CD4-positive, alpha-beta T cell treated with Interleukin-12 subunit alpha and Interleukin-12 subunit beta, for 1 hour (primary cell): Measurements from ENCODE around the gene PYM1.
"Not testable (repeated sequence)": the region's sequence is repeated elsewhere in the genome, so short reads cannot be mapped to it uniquely, and the experiment has no call there.

Source experiments
- DNase-seq: peaks from one replicate; pipeline ENCODE4 v3.0.0-alpha.2; 2020

PYM1 gene

GRCh38 chr12:55908726-55909512 is 18.8 kb downstream of the PYM1 start:
- DNase-seq, result no peak

- no peak for DNase-seq
These were observed 21.6 kb downstream of the PYM1 start for GRCh38 chr12:55906056-55906455.

DNA sequence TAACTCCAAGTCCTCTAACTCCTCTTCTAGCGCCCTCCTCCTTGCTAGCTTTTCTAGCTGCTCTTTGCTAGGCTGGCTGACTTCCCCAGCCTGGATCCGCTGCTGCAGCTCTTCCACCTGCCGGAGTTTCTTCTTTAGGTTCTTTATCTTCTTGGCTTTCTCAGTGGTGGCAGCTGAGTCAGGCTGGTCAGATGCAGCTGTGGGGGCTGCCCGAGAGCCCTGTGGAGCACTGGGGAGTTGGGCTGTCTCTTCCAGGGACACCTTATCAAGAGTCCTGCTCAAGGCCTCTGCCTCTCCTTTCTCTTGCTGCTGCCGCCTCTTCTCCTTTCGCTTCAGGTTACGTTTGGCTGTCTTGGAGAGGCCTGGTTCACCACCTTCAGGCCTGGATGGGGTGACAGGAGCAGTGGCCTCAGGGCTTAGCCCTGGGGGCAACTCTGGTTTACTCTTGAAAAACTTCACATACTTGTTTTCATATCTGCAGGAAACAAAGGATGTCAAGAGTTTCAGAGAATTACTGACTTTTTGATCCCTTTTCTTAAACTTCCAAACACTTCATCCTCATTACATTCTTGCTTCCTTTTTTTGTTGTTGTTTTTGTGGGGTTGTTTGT is 25.7 kb downstream of the PYM1 start:
- no peak for DNase-seq

- DNase-seq, result no peak
These were observed 28.6 kb downstream of the PYM1 start for GRCh38 chr12:55899082-55899481.

DNA sequence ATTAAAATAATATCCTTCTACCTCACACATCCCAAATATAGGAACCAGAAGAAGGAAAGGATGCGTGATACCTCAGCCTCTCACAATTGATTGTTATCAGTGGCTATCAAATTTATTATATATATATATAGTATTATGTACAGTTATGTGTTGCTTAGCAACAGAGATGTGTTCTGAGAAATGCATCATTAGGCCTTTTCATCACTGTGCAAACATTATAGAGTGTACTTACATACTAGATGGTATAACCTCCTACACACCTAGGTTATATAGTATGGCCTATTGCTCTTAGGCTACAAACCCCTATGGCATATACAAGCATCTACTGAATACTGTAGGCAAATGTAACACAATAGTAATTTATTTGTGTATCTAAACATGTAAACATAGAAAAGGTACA is 34.0 kb downstream of the PYM1 start:
- DNase-seq, result no peak

DNA sequence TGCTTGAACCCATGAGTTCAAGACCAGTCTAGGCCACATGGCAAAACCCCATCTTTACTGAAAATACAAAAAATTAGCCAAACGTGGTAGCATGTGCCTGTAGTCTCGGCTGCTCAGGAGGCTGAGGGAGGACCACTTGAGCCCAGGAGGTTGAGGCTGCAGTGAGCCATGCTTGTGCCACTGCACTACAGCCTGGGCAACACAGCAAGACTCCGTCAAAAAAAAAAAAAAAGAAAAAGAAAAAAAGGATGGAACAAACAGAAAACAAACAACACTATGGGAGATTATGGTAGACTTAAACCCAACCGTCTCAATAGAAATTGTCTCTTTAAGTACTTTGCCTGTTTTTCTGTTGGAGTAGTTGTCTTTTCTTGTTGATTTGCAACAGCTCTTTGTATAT is 36.4 kb downstream of the PYM1 start:
- DNase-seq, result no peak

GRCh38 chr12:55885113-55885512 is 42.6 kb downstream of the PYM1 start:
- no peak for DNase-seq

- DNase-seq, result no peak
These were observed 49.9 kb downstream of the PYM1 start for GRCh38 chr12:55877824-55878223.

- no peak for DNase-seq
These were observed 51.8 kb downstream of the PYM1 start for GRCh38 chr12:55875704-55876467.

GRCh38 chr12:55874443-55874842 is 53.3 kb downstream of the PYM1 start:
- DNase-seq, result no peak

- not testable (repeated sequence) for DNase-seq
These were observed 61.2 kb downstream of the PYM1 start for GRCh38 chr12:55866454-55867004.

DNA sequence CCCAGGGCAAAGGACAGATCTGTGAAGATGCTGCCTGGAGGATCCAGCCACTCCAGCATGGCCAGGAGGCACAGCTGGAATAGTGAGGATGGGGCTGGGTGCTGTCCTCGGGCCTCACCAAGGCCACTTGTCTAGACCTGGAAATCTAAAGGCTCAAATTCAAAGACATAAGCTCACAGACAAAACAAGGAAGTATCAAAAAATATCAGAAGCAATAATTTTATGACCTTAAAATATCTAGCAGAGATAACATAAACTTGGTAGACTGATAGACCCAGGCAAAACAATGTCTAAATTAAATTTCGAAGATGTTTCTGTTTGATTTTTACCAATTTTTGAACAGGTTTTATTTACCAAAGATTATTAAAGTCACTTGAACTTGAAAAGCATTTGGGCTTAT is 62.4 kb downstream of the PYM1 start:
- DNase-seq, result no peak

DNA sequence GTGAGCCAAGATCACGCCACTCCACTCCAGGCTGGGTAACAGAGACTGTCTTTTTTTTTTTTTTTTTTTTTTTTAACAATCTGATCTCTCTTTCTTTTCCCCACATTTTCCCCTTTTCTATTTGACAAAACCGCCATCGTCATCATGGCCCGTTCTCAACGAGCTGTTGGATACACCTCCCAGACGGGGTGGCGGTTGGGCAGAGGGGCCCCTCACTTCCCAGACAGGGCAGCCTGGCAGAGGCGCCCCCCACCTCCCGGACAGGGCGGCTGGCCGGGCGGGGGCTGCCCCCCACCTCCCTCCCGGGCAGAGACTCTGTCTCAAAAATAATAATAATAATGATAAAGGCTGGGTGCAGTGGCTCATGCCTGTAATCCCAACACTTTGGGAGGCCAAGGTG is 64.8 kb downstream of the PYM1 start:
- not testable (repeated sequence) for DNase-seq

- DNase-seq, result no peak
These were observed 65.4 kb downstream of the PYM1 start for GRCh38 chr12:55862286-55862685.

DNA sequence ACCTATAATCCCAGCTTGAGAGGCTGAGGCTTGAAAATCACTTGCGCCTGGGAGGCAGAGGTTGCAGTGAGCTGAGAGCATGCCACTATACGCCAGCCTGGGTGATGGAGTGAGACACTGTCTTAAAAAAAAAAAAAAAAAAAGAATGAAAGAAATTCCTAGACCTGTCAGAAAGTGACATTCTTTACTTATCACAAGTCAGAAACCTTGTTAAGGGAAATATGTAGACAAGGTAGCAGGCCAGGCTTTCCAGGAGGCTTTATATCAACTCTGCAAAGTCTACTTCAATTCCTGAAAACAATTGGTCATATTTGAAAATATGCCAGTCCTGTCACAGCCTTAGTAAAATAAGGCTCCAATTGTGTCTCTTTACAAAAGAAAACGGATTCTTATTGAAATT is 65.8 kb downstream of the PYM1 start:
- DNase-seq, result no peak

GRCh38 chr12:55861396-55861795 is 66.3 kb downstream of the PYM1 start:
- no peak for DNase-seq

DNA sequence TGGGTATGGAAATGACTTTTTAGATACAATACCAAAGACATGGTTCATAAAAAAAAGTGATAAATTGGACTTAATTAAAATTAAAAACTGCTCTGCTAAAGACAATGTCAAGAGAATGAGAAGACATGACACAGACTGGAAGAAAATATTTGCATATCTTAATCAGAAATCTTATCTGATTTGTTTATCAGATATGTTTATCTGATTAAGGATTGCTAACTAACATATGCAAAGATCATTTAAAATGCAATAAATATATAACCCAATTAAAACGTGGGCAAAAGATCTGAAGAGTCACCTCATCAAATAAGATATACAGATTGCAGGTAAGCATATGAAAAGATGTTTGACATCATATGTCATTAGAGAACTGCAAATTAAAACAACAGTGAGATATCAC is 75.0 kb downstream of the PYM1 start:
- DNase-seq, result no peak
